GM12878 (cell line): ENCODE measurements around the gene TEX55. TPM values are rescaled to one million over a fixed set of nuclear protein-coding genes. Genes with fewer than 3 reads are reported as not detected.

Experiments
- ATAC-seq: fragments of 200-7000 bp; cut with Tn5 transposase; 3 replicates; pipeline ENCODE4 v1.9.1; 2020; ENCODE audit warnings: mild to moderate bottlenecking, moderate library complexity
- BruUV-seq: library from RNA; stranded (reverse); fragments of 400-500 nt; replicated peaks from 2 replicates; lab custom pipeline; 2021; lab: Mats Ljungman, UMichigan
- CTCF ChIA-PET: fragments of 300-600 bp; sonication (Branson Sonifier 250); formaldehyde crosslinking; extraction: SDS; loops from one replicate; lab custom pipeline; 2021; ENCODE audit warnings: inconsistent platforms; lab: Yijun Ruan, JAX
- POLR2A ChIA-PET: fragments of 350-600 bp; formaldehyde crosslinking; extraction: SDS; loops from one replicate; lab custom pipeline; 2021; ENCODE audit warnings: inconsistent platforms; lab: Charles Lee
- RAD21 ChIA-PET: fragments of 300-600 bp; sonication (Branson Sonifier 250); formaldehyde crosslinking; loops from one replicate; lab custom pipeline; 2023; ENCODE audit warnings: antibody characterized with exemption; ENCODE audit not compliant: unreplicated experiment; lab: Charles Lee
- SMC1A ChIA-PET: fragments of 300-600 bp; sonication (Branson Sonifier 250); formaldehyde crosslinking; loops from one replicate; lab custom pipeline; 2023; ENCODE audit not compliant: unreplicated experiment, uncharacterized antibody; lab: Charles Lee
- DNase-seq: peaks from one replicate; pipeline ENCODE4 v3.0.0-alpha.2; 2011; ENCODE audit warnings: low read depth, low spot score
- FAIRE-seq: peaks from 3 replicates; lab custom pipeline; 2011; peaks lifted over from hg19 to GRCh38; lab: Jason Lieb, UNC
- H2AFZ ChIP-seq: 2 replicates; pipeline ENCODE4 v1.6.0; 2011; ENCODE audit warnings: low read depth, low read length, control low read depth; ENCODE audit not compliant: control insufficient read depth
- H3K27ac ChIP-seq: 2 replicates; pipeline ENCODE4 v1.5.1; 2011; ENCODE audit warnings: control low read depth; ENCODE audit not compliant: control insufficient read depth, insufficient read depth
- H3K27me3 ChIP-seq, 2 experiments: replicated peaks in 1 of 2; 2 replicates each; pipeline versions ENCODE4 v1.6.0 to v1.6.1; 2011; ENCODE audit warnings: low read length in 1 of 2; ENCODE audit not compliant: control insufficient read depth in 2 of 2, insufficient read depth in 2 of 2
- H3K36me3 ChIP-seq, 2 experiments: 2 replicates each; pipeline ENCODE4 v1.5.1; 2011; ENCODE audit warnings: low read length in 1 of 2; ENCODE audit not compliant: control insufficient read depth in 2 of 2, insufficient read depth in 2 of 2
- H3K4me1 ChIP-seq: 2 replicates; pipeline ENCODE4 v1.6.1; 2011; ENCODE audit warnings: mild to moderate bottlenecking, low read length, moderate library complexity, mixed read lengths; ENCODE audit not compliant: control insufficient read depth, insufficient read depth
- H3K4me2 ChIP-seq: 2 replicates; pipeline ENCODE4 v1.6.0; 2011; ENCODE audit warnings: control low read depth; ENCODE audit not compliant: control insufficient read depth, insufficient read depth
- H3K4me3 ChIP-seq: fragments of 200-600 bp; sonication (generic); 2 replicates; pipeline ENCODE4 v1.5.1; 2016
- H3K79me2 ChIP-seq: 2 replicates; pipeline ENCODE4 v1.6.0; 2011; ENCODE audit warnings: low read length; ENCODE audit not compliant: control insufficient read depth, insufficient read depth
- H3K9ac ChIP-seq: 2 replicates; pipeline ENCODE4 v1.8.0; 2011; ENCODE audit warnings: low read length, control low read depth, mixed read lengths; ENCODE audit not compliant: control insufficient read depth, insufficient read depth
- H3K9me3 ChIP-seq: replicated peaks from 3 replicates; pipeline ENCODE4 v1.5.1; 2011; ENCODE audit warnings: mild to moderate bottlenecking, low read length; ENCODE audit not compliant: control insufficient read depth, insufficient read depth
- H4K20me1 ChIP-seq: 2 replicates; pipeline ENCODE4 v1.6.0; 2011; ENCODE audit not compliant: control insufficient read depth, insufficient read depth
- BHLHE40 ChIP-seq, 2 experiments: fragments of 450-650 bp in 1 of 2; IDR thresholded peaks; 2 replicates each; pipeline ENCODE4 v1.6.1; 2011 to 2017; ENCODE audit warnings: low read depth in 2 of 2, borderline replicate concordance in 1 of 2, improper control_type of control experiment in 1 of 2, low read length in 1 of 2, mild to moderate bottlenecking in 1 of 2
- HDAC2 ChIP-seq: fragments of 200-600 bp; sonication (generic); IDR thresholded peaks from 2 replicates; pipeline ENCODE4 v1.6.1; 2017
- NFYB ChIP-seq: IDR thresholded peaks from 2 replicates; pipeline ENCODE4 v1.6.1; 2011; ENCODE audit warnings: low read depth, mild to moderate bottlenecking, low read length, improper control_type of control experiment, moderate library complexity; ENCODE audit not compliant: insufficient read depth
- SP1 ChIP-seq: IDR thresholded peaks from one replicate; pipeline ENCODE4 v1.6.1; 2011; ENCODE audit warnings: low read depth, low read length
- STAT1 ChIP-seq: fragments of 450-650 bp; conservative IDR thresholded peaks from 2 replicates; pipeline ENCODE4 v1.6.1; 2014; ENCODE audit warnings: antibody characterized with exemption, mild to moderate bottlenecking
- ZNF207 ChIP-seq: fragments of 450-650 bp; IDR thresholded peaks from 2 replicates; pipeline ENCODE4 v1.6.1; 2014; ENCODE audit warnings: antibody characterized with exemption, mild to moderate bottlenecking, borderline replicate concordance
- WGBS: methylation state at CpG from one replicate; pipeline ENCODE4 v1.1.6; 2016; ENCODE audit warnings: low lambda C conversion rate; ENCODE audit not compliant: insufficient replicate concordance, insufficient coverage; ENCODE audit errors: missing lambda C conversion rate; 5-methylcytosine and 5-hydroxymethylcytosine counted together
- in situ Hi-C: fragments of 300-500 bp; cut with MboI; formaldehyde crosslinking; loops from 9 replicates; pipeline ENCODE4 v1.14.3; 2018; ENCODE audit warnings: mixed read lengths
- intact Hi-C: fragments of 100-400 bp; cut with micrococcal nuclease; formaldehyde crosslinking; loops from one replicate; pipeline ENCODE4 v1.14.2; 2022; ENCODE audit not compliant: unreplicated experiment
- polyA plus RNA-seq, 11 experiments: library from polyadenylated mRNA; depleted of rRNA in 4 of 11; unstranded in 6 of 11; stranded (reverse) in 5 of 11; fragments of >200 nt; fragmentation: Nextera tagmentation in 4 of 11; fragmentation: Illumina TruSeq in 1 of 11; extraction: Ambion mirVana in 4 of 11; extraction: Trizol in 1 of 11; gene quantifications; 1 replicate in 1 of 11; 2 replicates in 10 of 11; pipeline versions ENCODE4 v1.2.1 to v1.2.3, GENCODE V29; 2011 to 2016; ENCODE audit warnings: inconsistent platforms in 2 of 11, missing spikeins in 2 of 11, low read depth in 1 of 11
- total RNA-seq, 4 experiments: library from RNA; depleted of rRNA in 3 of 4; stranded (reverse); fragments of >200 nt in 3 of 4; fragmentation: Illumina TruSeq in 1 of 4; extraction: Trizol in 1 of 4; gene quantifications; 2 replicates each; pipeline versions ENCODE4 v1.2.1 to v1.2.3, GENCODE V29; 2013 to 2021
- TF ChIP-seq, protein P1 (sequence below): fragments of 450-650 bp; IDR thresholded peaks from 2 replicates; pipeline ENCODE4 v1.6.1; 2017; ENCODE audit warnings: mild to moderate bottlenecking, moderate library complexity
- TF ChIP-seq, protein P2 (sequence below): IDR thresholded peaks from 2 replicates; pipeline ENCODE4 v1.6.1; 2012; ENCODE audit warnings: mild to moderate bottlenecking, low read depth, low read length

TEX55 gene
- total and polyA plus RNA-seq, 10 of the 15 experiments (the other 5 are each of a cell fraction or from before 2014, with no cell fraction given) = not detected

DNA sequence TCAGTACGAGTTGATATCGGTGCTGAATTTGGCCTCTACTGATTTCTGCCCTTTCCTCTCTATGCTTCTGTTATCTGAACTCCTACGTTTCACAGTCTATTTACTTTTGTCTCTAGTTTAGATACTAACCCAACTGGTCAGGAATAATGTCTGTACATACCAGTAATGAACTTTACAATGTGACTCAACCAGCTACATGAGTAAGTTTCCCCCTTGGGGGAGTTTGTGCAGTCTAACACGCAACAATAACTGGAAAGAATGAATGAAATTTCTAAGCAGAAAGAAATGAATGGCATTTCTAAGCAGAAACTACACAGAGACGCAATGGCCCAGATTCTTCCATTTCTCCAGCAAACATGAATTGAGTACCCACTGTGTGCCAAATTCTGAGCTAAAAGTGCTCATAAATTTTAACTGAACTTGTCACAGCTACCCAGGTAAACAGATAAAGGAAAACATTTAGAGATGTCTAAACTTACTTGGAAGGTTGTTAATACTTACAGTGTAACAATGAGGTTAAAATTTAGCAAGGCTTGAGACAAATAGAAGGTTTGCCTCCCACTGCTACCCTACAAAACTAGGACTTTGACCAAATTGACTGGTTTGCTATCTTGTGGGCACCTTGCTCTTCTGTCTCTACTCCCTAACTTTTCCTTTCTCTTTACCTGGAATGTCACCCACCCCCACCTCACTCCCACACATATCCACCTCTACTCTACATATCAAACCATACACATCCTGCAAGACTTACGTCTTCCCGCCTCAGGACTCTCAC, 39.0 kb downstream of the TEX55 start:
- Histone ChIP-seq H3K27me3 (no peaks in the 10 kb centered on the region), H3K4me3 (no peak overlapping the region), H4K20me1 (no peaks in the 10 kb centered on the region), H3K4me2 (no peak overlapping the region), H3K4me1 (no peaks in the 10 kb centered on the region), H3K9me3 (no peaks in the 10 kb centered on the region), H3K36me3 (no peaks in the 10 kb centered on the region), H3K27ac (no peak overlapping the region), H3K9ac (no peak overlapping the region), H2AFZ (no peak overlapping the region), H3K79me2 (no peaks in the 10 kb centered on the region)
- 26% methylated on average over 7 of the region's 7 CpGs for WGBS
- intact Hi-C loops = no loop called here
- ChIA-PET POLR2A (no interaction called here), CTCF (interaction anchor here (0.6 kb wide), 1 partner anchor 54 kb away, joined by 3 read pairs; no protein-coding TSS in a partner anchor), SMC1A (no interaction called here), RAD21 (no interaction called here)
- DNase-seq (no peak), ATAC-seq (no peak), FAIRE-seq (no peak)
- TF ChIP-seq, protein P1, sequence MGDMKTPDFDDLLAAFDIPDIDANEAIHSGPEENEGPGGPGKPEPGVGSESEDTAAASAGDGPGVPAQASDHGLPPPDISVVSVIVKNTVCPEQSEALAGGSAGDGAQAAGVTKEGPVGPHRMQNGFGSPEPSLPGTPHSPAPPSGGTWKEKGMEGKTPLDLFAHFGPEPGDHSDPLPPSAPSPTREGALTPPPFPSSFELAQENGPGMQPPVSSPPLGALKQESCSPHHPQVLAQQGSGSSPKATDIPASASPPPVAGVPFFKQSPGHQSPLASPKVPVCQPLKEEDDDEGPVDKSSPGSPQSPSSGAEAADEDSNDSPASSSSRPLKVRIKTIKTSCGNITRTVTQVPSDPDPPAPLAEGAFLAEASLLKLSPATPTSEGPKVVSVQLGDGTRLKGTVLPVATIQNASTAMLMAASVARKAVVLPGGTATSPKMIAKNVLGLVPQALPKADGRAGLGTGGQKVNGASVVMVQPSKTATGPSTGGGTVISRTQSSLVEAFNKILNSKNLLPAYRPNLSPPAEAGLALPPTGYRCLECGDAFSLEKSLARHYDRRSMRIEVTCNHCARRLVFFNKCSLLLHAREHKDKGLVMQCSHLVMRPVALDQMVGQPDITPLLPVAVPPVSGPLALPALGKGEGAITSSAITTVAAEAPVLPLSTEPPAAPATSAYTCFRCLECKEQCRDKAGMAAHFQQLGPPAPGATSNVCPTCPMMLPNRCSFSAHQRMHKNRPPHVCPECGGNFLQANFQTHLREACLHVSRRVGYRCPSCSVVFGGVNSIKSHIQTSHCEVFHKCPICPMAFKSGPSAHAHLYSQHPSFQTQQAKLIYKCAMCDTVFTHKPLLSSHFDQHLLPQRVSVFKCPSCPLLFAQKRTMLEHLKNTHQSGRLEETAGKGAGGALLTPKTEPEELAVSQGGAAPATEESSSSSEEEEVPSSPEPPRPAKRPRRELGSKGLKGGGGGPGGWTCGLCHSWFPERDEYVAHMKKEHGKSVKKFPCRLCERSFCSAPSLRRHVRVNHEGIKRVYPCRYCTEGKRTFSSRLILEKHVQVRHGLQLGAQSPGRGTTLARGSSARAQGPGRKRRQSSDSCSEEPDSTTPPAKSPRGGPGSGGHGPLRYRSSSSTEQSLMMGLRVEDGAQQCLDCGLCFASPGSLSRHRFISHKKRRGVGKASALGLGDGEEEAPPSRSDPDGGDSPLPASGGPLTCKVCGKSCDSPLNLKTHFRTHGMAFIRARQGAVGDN = no peak
- no TSS peak for BruUV-seq
- in situ Hi-C loops = no loop called here

DNA sequence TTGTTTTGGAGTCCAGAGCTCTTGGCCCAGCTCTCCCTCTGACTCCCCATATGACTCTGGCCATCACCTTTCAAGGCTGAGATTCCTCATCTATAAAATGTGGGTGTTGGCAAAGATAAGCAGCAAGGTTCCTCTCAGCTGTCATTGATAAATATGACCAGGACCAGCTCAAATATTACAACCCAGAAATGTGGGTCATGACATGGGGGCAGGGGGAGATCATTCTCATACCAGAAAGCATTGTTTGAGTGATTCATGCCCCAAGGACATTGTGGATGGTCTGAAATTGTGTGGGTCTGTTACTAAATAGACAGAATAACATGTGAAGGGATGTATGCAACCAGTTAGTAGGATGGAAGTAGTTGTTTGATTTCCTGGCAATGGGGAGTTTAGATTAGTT, 41.3 kb downstream of the TEX55 start:
- ChIA-PET POLR2A (no interaction called here), CTCF (interaction anchor here (0.7 kb wide), 1 partner anchor 38 kb away, joined by 3 read pairs; no protein-coding TSS in a partner anchor), SMC1A (no interaction called here), RAD21 (no interaction called here)
- Histone ChIP-seq H3K27me3 (no peaks in the 10 kb centered on the region), H3K9me3 (no peaks in the 10 kb centered on the region), H3K9ac (no peak overlapping the region), H4K20me1 (no peaks in the 10 kb centered on the region), H3K4me3 (no peak overlapping the region), H3K27ac (no peak overlapping the region), H3K4me1 (no peaks in the 10 kb centered on the region), H2AFZ (no peak overlapping the region), H3K79me2 (no peaks in the 10 kb centered on the region), H3K4me2 (no peak overlapping the region), H3K36me3 (no peaks in the 10 kb centered on the region)
- no peak for ATAC-seq
- BruUV-seq = no TSS peak
- in situ Hi-C loops (no loop called here), intact Hi-C loops (no loop called here)
- DNase-seq = no peak
- FAIRE-seq = no peak
- TF ChIP-seq ZNF207 = no peak
- no peak for TF ChIP-seq BHLHE40 (IDR thresholded peaks at IDR 0.05; ENCODE audit: borderline replicate concordance in 1 of 2, low read depth in 2 of 2, low read length in 1 of 2)
- TF ChIP-seq, protein P2, sequence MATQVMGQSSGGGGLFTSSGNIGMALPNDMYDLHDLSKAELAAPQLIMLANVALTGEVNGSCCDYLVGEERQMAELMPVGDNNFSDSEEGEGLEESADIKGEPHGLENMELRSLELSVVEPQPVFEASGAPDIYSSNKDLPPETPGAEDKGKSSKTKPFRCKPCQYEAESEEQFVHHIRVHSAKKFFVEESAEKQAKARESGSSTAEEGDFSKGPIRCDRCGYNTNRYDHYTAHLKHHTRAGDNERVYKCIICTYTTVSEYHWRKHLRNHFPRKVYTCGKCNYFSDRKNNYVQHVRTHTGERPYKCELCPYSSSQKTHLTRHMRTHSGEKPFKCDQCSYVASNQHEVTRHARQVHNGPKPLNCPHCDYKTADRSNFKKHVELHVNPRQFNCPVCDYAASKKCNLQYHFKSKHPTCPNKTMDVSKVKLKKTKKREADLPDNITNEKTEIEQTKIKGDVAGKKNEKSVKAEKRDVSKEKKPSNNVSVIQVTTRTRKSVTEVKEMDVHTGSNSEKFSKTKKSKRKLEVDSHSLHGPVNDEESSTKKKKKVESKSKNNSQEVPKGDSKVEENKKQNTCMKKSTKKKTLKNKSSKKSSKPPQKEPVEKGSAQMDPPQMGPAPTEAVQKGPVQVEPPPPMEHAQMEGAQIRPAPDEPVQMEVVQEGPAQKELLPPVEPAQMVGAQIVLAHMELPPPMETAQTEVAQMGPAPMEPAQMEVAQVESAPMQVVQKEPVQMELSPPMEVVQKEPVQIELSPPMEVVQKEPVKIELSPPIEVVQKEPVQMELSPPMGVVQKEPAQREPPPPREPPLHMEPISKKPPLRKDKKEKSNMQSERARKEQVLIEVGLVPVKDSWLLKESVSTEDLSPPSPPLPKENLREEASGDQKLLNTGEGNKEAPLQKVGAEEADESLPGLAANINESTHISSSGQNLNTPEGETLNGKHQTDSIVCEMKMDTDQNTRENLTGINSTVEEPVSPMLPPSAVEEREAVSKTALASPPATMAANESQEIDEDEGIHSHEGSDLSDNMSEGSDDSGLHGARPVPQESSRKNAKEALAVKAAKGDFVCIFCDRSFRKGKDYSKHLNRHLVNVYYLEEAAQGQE = no peak
- no peak for TF ChIP-seq NFYB
- no peak for TF ChIP-seq STAT1
- no peak for TF ChIP-seq SP1
- no peak for TF ChIP-seq HDAC2
